SK-N-SH (cell line): ENCODE results near the gene ZC3H10. TPM values are rescaled to one million over a fixed set of nuclear protein-coding genes. Genes with fewer than 3 reads are reported as not detected.

Experiments
- CTCF ChIA-PET: fragments of 300-600, 350-600 bp; formaldehyde crosslinking; extraction: SDS; loops from one replicate; lab custom pipeline; 2021; lab: Yijun Ruan, JAX
- POLR2A ChIA-PET: fragments of 350-600 bp; sonication (Branson Sonifier 250); formaldehyde crosslinking; extraction: SDS; loops from one replicate; lab custom pipeline; 2020; ENCODE audit warnings: antibody characterized with exemption, inconsistent platforms; lab: Yijun Ruan, JAX
- DNase-seq: peaks from one replicate; pipeline ENCODE4 v3.0.0; 2012
- H2AFZ ChIP-seq: fragments of 200-600 bp; sonication (generic); 2 replicates; pipeline ENCODE4 v1.8.1; 2016; ENCODE audit warnings: antibody characterized with exemption, mild to moderate bottlenecking, low read depth
- H3F3A ChIP-seq: fragments of 200-600 bp; sonication (generic); replicated peaks from 2 replicates; pipeline ENCODE3; 2016; ENCODE audit warnings: antibody characterized with exemption, mild to moderate bottlenecking; ENCODE audit not compliant: insufficient read depth
- H3K27ac ChIP-seq, 2 experiments: fragments of 200-500 bp in 1 of 2; fragments of 200-600 bp in 1 of 2; sonication (Bioruptor generic) in 1 of 2; sonication (generic), shearing (Covaris generic) in 1 of 2; 2 replicates each; pipeline versions ENCODE4 v1.5.1 to v1.6.1; 2014 to 2016; ENCODE audit warnings: low read depth in 2 of 2, inconsistent platforms in 1 of 2, low read length in 1 of 2, mild to moderate bottlenecking in 1 of 2, mixed read lengths in 1 of 2
- H3K27me3 ChIP-seq: fragments of 200-600 bp; sonication (generic), shearing (Covaris generic); 2 replicates; pipeline ENCODE4 v1.6.1; 2016; ENCODE audit warnings: mixed run types; ENCODE audit not compliant: insufficient read depth
- H3K36me3 ChIP-seq, 2 experiments: fragments of 200-500 bp in 1 of 2; fragments of 200-600 bp in 1 of 2; sonication (Bioruptor generic) in 1 of 2; sonication (generic) in 1 of 2; replicated peaks in 1 of 2; 2 replicates each; pipeline versions ENCODE3 to v1.5.1; 2014 to 2016; ENCODE audit warnings: low read length in 1 of 2, mild to moderate bottlenecking in 1 of 2; ENCODE audit not compliant: insufficient read depth in 2 of 2, control insufficient read depth in 1 of 2
- H3K4me1 ChIP-seq, 2 experiments: fragments of 200-500 bp in 1 of 2; fragments of 200-600 bp in 1 of 2; sonication (Bioruptor generic) in 1 of 2; sonication (generic), shearing (Covaris generic) in 1 of 2; 2 replicates each; pipeline versions ENCODE4 v1.5.1 to v1.6.1; 2014 to 2016; ENCODE audit warnings: low read depth in 1 of 2, low read length in 1 of 2, mixed run types in 1 of 2; ENCODE audit not compliant: insufficient read depth in 2 of 2, control insufficient read depth in 1 of 2
- H3K4me2 ChIP-seq: fragments of 200-600 bp; sonication (generic), shearing (Covaris generic); 2 replicates; pipeline ENCODE4 v1.6.1; 2017; ENCODE audit warnings: mixed run types
- H3K4me3 ChIP-seq, 2 experiments: fragments of 200-500 bp in 1 of 2; fragments of 200-600 bp in 1 of 2; sonication (Bioruptor generic) in 1 of 2; sonication (generic), shearing (Covaris generic) in 1 of 2; 2 replicates each; pipeline versions ENCODE4 v1.5.1 to v1.8.1; 2014 to 2016; ENCODE audit warnings: low read depth in 2 of 2, inconsistent platforms in 1 of 2, low read length in 1 of 2, mild to moderate bottlenecking in 1 of 2, mixed read lengths in 1 of 2, moderate library complexity in 1 of 2
- H3K79me2 ChIP-seq: fragments of 200-600 bp; sonication (generic); 2 replicates; pipeline ENCODE4 v1.8.1; 2017; ENCODE audit warnings: mild to moderate bottlenecking; ENCODE audit not compliant: insufficient read depth
- H3K9ac ChIP-seq: fragments of 200-600 bp; sonication (generic); 2 replicates; pipeline ENCODE4 v1.6.1; 2017; ENCODE audit warnings: mixed run types
- H3K9me2 ChIP-seq: fragments of 200-600 bp; sonication (generic); 2 replicates; pipeline ENCODE4 v1.6.1; 2017; ENCODE audit warnings: mixed run types
- H3K9me3 ChIP-seq: fragments of 200-600 bp; sonication (generic); 2 replicates; pipeline ENCODE4 v1.6.1; 2017; ENCODE audit warnings: mixed run types, mild to moderate bottlenecking, moderate library complexity
- H4K20me1 ChIP-seq: fragments of 200-600 bp; sonication (generic); 2 replicates; pipeline ENCODE4 v1.6.1; 2017; ENCODE audit warnings: mild to moderate bottlenecking, mixed run types; ENCODE audit not compliant: insufficient read depth
- CHD2 ChIP-seq: fragments of 150-350 bp; IDR thresholded peaks from 2 replicates; pipeline ENCODE4 v1.6.1; 2018; ENCODE audit warnings: low read length; ENCODE audit not compliant: partially characterized antibody
- EP300 ChIP-seq, 2 experiments: IDR thresholded peaks; 2 replicates each; pipeline versions ENCODE4 v1.4.0 to v1.6.1; 2012; ENCODE audit warnings: borderline replicate concordance in 1 of 2, low read depth in 1 of 2, low read length in 1 of 2
- EZH2phosphoT487 ChIP-seq: fragments of 200-600 bp; sonication (generic); IDR thresholded peaks from 2 replicates; pipeline ENCODE4 v1.6.1; 2017; ENCODE audit warnings: low read depth, mixed run types, mild to moderate bottlenecking, antibody characterized with exemption, moderate library complexity, borderline replicate concordance
- FOXJ3 ChIP-seq: sonication (generic); formaldehyde crosslinking; IDR thresholded peaks from 2 replicates; pipeline ENCODE4 v1.5.1; 2020; ENCODE audit warnings: mild to moderate bottlenecking, missing genetic modification reagents
- FOXM1 ChIP-seq: IDR thresholded peaks from 2 replicates; pipeline ENCODE4 v1.4.0; 2012; ENCODE audit warnings: low read depth, mild to moderate bottlenecking
- GABPA ChIP-seq: IDR thresholded peaks from 2 replicates; pipeline ENCODE4 v1.4.0; 2012; ENCODE audit warnings: low read depth, mild to moderate bottlenecking
- GATA2 ChIP-seq: sonication (generic); formaldehyde crosslinking; IDR thresholded peaks from 2 replicates; pipeline ENCODE4 v1.5.0; 2020; ENCODE audit warnings: mild to moderate bottlenecking, missing genetic modification reagents
- JUND ChIP-seq: IDR thresholded peaks from 2 replicates; pipeline ENCODE4 v1.4.0; 2012
- MEF2A ChIP-seq: IDR thresholded peaks from 2 replicates; pipeline ENCODE4 v1.4.0; 2012; ENCODE audit warnings: low read depth, borderline replicate concordance
- MXI1 ChIP-seq: IDR thresholded peaks from 2 replicates; pipeline ENCODE4 v1.6.1; 2012; ENCODE audit warnings: mild to moderate bottlenecking, low read depth, low read length, improper control_type of control experiment
- NFIC ChIP-seq: IDR thresholded peaks from 2 replicates; pipeline ENCODE4 v1.4.0; 2012; ENCODE audit warnings: borderline replicate concordance
- NRF1 ChIP-seq: IDR thresholded peaks from 2 replicates; pipeline ENCODE4 v1.6.1; 2012; ENCODE audit warnings: low read depth, mild to moderate bottlenecking, low read length
- POLR2AphosphoS5 ChIP-seq: IDR thresholded peaks from 2 replicates; pipeline ENCODE4 v1.6.1; 2012; ENCODE audit warnings: low read depth, low read length
- RCOR1 ChIP-seq: fragments of 150-350 bp; IDR thresholded peaks from 2 replicates; pipeline ENCODE4 v1.6.1; 2017; ENCODE audit warnings: antibody characterized with exemption, low read length
- RFX5 ChIP-seq: IDR thresholded peaks from 2 replicates; pipeline ENCODE4 v1.6.1; 2012; ENCODE audit warnings: mild to moderate bottlenecking, improper control_type of control experiment, low read length
- SMC3 ChIP-seq: IDR thresholded peaks from 2 replicates; pipeline ENCODE4 v1.6.1; 2012; ENCODE audit warnings: low read depth, low read length, improper control_type of control experiment
- TAF1 ChIP-seq: IDR thresholded peaks from 2 replicates; pipeline ENCODE4 v1.6.1; 2012; ENCODE audit warnings: low read depth, mild to moderate bottlenecking, low read length, moderate library complexity, borderline replicate concordance
- WGBS: methylation state at CpG from one replicate; pipeline ENCODE4 v1.1.6; 2017; ENCODE audit warnings: low lambda C conversion rate; 5-methylcytosine and 5-hydroxymethylcytosine counted together
- polyA plus RNA-seq, 3 experiments: library from polyadenylated mRNA; depleted of rRNA; stranded (reverse); fragments of >200 nt; gene quantifications; 2 replicates each; pipeline ENCODE4 v1.2.3, GENCODE V29; 2012
- TF ChIP-seq, protein P1 (sequence below): fragments of 150-350 bp; IDR thresholded peaks from 2 replicates; pipeline ENCODE4 v1.6.1; 2017; ENCODE audit warnings: antibody characterized with exemption, low read length, low read depth, borderline replicate concordance
- TF ChIP-seq, protein P2 (sequence below): IDR thresholded peaks from 2 replicates; pipeline ENCODE4 v1.4.0; 2012; ENCODE audit warnings: low read depth
- TF ChIP-seq, protein P3 (sequence below): fragments of 150-350 bp; IDR thresholded peaks from 2 replicates; pipeline ENCODE4 v1.6.1; 2016; ENCODE audit warnings: mild to moderate bottlenecking, low read depth, low read length
- TF ChIP-seq, protein P4 (sequence below): IDR thresholded peaks from 2 replicates; pipeline ENCODE4 v1.4.0; 2012; ENCODE audit warnings: low read depth, borderline replicate concordance

ZC3H10 gene
- polyA plus RNA-seq, 1 of the 3 experiments (the other 2 are of a cell fraction) = 2.0 TPM

DNA sequence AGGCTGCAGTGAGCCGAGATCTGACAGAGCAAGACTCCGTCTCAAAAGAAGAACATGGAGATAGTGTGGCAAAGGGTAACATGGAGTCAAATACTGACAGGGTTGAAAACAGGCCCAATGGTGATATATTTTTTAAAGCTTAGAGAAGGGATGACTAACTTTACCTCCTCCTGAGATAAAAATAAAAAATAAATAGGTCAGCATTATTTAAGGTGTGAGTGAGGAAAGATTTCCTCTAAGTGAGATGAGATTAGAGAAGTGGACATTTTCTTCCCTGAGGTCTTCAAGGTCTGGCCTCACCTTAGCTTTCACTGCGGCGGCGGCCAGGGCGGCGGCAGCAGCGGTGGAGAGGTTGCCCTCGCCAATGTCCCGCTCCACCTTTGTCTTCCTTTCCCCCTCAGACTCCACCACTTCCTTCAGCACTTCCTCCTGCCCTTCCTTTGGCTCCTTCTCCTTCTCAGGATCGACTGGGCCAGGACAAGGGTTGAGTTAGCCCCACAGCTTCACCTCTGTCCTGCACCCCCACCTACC lies 51.2 kb downstream of the ZC3H10 start:
- Histone ChIP-seq H3K36me3 (peaks cover 52 to 53% of the 10 kb centered on the region in 2 experiments), H3K4me2 (no peak overlapping the region), H3K4me1 (no peaks in the 10 kb centered on the region), H3K9me2 (no peaks in the 10 kb centered on the region), H3K79me2 (no peaks in the 10 kb centered on the region), H3F3A (peaks cover 35% of the 10 kb centered on the region), H2AFZ (no peak overlapping the region), H3K27me3 (no peaks in the 10 kb centered on the region), H3K27ac (no peak overlapping the region), H3K9me3 (no peaks in the 10 kb centered on the region), H3K4me3 (no peak overlapping the region), H3K9ac (no peak overlapping the region), H4K20me1 (no peaks in the 10 kb centered on the region)
- TF ChIP-seq, protein P1, sequence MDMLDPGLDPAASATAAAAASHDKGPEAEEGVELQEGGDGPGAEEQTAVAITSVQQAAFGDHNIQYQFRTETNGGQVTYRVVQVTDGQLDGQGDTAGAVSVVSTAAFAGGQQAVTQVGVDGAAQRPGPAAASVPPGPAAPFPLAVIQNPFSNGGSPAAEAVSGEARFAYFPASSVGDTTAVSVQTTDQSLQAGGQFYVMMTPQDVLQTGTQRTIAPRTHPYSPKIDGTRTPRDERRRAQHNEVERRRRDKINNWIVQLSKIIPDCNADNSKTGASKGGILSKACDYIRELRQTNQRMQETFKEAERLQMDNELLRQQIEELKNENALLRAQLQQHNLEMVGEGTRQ = no peak
- no peak for TF ChIP-seq NFIC
- TF ChIP-seq EP300 (IDR thresholded peaks at IDR 0.05; ENCODE audit: borderline replicate concordance in 1 of 2, low read depth in 1 of 2, low read length in 1 of 2) = no peak
- TF ChIP-seq CHD2 = no peak
- no peak for TF ChIP-seq RCOR1
- no peak for TF ChIP-seq MEF2A
- TF ChIP-seq SMC3 = no peak
- TF ChIP-seq TAF1 = no peak
- TF ChIP-seq, protein P2, sequence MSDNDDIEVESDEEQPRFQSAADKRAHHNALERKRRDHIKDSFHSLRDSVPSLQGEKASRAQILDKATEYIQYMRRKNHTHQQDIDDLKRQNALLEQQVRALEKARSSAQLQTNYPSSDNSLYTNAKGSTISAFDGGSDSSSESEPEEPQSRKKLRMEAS = no peak
- TF ChIP-seq, protein P3, sequence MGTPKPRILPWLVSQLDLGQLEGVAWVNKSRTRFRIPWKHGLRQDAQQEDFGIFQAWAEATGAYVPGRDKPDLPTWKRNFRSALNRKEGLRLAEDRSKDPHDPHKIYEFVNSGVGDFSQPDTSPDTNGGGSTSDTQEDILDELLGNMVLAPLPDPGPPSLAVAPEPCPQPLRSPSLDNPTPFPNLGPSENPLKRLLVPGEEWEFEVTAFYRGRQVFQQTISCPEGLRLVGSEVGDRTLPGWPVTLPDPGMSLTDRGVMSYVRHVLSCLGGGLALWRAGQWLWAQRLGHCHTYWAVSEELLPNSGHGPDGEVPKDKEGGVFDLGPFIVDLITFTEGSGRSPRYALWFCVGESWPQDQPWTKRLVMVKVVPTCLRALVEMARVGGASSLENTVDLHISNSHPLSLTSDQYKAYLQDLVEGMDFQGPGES = no peak
- no peak for TF ChIP-seq FOXM1
- no peak for TF ChIP-seq JUND
- ChIA-PET CTCF (interaction anchor here (0.6 to 1.2 kb wide), 3 partner anchors 10 to 20 kb away, joined by 3 to 5 read pairs (median 4); partner anchors contain the start of gene SMARCC2), POLR2A (no interaction called here)
- 97% methylated on average over 11 of the region's 11 CpGs for WGBS
- DNase-seq = no peak

DNA sequence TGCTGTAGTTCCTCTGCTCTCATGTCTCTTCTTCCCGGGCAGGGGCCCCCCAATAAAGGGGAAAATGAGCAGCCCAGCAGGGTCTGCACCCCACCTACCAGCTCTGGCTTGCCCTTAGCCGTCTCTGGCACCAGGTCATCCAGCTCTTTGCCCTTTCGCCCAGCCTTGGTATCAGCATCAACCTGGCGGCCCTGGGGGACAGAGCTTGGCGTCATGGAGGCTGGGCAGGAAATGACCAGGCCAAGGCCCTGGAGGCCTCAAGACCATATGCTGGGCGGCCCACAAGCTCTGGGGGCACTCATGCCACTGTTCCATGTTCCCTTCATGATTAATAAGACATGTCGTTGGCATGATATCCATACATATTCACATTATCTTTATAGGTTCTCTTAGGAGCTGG lies 54.8 kb downstream of the ZC3H10 start:
- no peak overlapping the region for H2AFZ ChIP-seq
- H3F3A ChIP-seq = peaks cover 13% of the 10 kb centered on the region
- no peak overlapping the region for H3K4me2 ChIP-seq
- H3K79me2 ChIP-seq = no peaks in the 10 kb centered on the region
- no peak overlapping the region for H3K9ac ChIP-seq
- no peaks in the 10 kb centered on the region for H3K4me1 ChIP-seq
- POLR2A ChIA-PET = interaction anchor here (1.0 kb wide), 1 partner anchor 12 kb away, joined by 4 read pairs; no protein-coding TSS in a partner anchor
- no peak overlapping the region for H3K4me3 ChIP-seq
- H3K36me3 ChIP-seq = peaks cover 65 to 67% of the 10 kb centered on the region in 2 experiments
- WGBS = 94% methylated on average over 7 of the region's 7 CpGs
- no peaks in the 10 kb centered on the region for H3K27me3 ChIP-seq
- CTCF ChIA-PET = interaction anchor here (1.0 to 1.4 kb wide), 3 partner anchors 17 to 55 kb away, joined by 4 to 8 read pairs (median 4); partner anchors contain the start of genes SMARCC2 and ZC3H10
- no peak overlapping the region for H3K27ac ChIP-seq
- DNase-seq = no peak
- H4K20me1 ChIP-seq = no peaks in the 10 kb centered on the region
- no peaks in the 10 kb centered on the region for H3K9me2 ChIP-seq
- H3K9me3 ChIP-seq = no peaks in the 10 kb centered on the region
- no peak for TF ChIP-seq EZH2phosphoT487
- TF ChIP-seq RCOR1 = no peak
- no peak for TF ChIP-seq FOXJ3 (CRISPR knock-in tag)
- TF ChIP-seq MXI1 = no peak
- TF ChIP-seq POLR2AphosphoS5 = no peak
- TF ChIP-seq, protein P1 = no peak
- TF ChIP-seq, protein P4, sequence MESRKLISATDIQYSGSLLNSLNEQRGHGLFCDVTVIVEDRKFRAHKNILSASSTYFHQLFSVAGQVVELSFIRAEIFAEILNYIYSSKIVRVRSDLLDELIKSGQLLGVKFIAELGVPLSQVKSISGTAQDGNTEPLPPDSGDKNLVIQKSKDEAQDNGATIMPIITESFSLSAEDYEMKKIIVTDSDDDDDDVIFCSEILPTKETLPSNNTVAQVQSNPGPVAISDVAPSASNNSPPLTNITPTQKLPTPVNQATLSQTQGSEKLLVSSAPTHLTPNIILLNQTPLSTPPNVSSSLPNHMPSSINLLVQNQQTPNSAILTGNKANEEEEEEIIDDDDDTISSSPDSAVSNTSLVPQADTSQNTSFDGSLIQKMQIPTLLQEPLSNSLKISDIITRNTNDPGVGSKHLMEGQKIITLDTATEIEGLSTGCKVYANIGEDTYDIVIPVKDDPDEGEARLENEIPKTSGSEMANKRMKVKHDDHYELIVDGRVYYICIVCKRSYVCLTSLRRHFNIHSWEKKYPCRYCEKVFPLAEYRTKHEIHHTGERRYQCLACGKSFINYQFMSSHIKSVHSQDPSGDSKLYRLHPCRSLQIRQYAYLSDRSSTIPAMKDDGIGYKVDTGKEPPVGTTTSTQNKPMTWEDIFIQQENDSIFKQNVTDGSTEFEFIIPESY = no peak
- no peak for TF ChIP-seq GABPA
- TF ChIP-seq CHD2 = no peak
- TF ChIP-seq, protein P3 = no peak
- TF ChIP-seq FOXM1 = no peak
- no peak for TF ChIP-seq MEF2A
- TF ChIP-seq RFX5 = no peak
- TF ChIP-seq NRF1 = no peak
- TF ChIP-seq GATA2 = no peak
- TF ChIP-seq SMC3 = no peak
